HG02981 (cell line): ENCODE data around the gene CABLES2.

Source experiments
- ATAC-seq: cut with Tn5 transposase; IDR thresholded peaks from one replicate; pipeline ENCODE4 v1.9.1; 2021; ENCODE audit warnings: mild to moderate bottlenecking, moderate library complexity; ENCODE audit not compliant: unreplicated experiment

Gene CABLES2

GRCh38 chr20:62361799-62362589, 45.1 kb downstream of the CABLES2 start:
- ATAC-seq = no peak

- ATAC-seq = no peak
These were observed 46.0 kb downstream of the CABLES2 start for GRCh38 chr20:62360854-62361798.

- no peak for ATAC-seq
These were observed 47.5 kb downstream of the CABLES2 start for GRCh38 chr20:62359491-62360121.

GRCh38 chr20:62359043-62359490, 48.0 kb downstream of the CABLES2 start:
- ATAC-seq = no peak

- ATAC-seq = no peak
These were observed 48.7 kb downstream of the CABLES2 start for GRCh38 chr20:62358171-62359042.

GRCh38 chr20:62357681-62358080, 49.4 kb downstream of the CABLES2 start:
- ATAC-seq = no peak

GRCh38 chr20:62357187-62357667, 49.9 kb downstream of the CABLES2 start:
- ATAC-seq = no peak

GRCh38 chr20:62356589-62357186, 50.4 kb downstream of the CABLES2 start:
- no peak for ATAC-seq

GRCh38 chr20:62355878-62356588, 51.1 kb downstream of the CABLES2 start:
- no peak for ATAC-seq

GRCh38 chr20:62355516-62355877, 51.6 kb downstream of the CABLES2 start:
- ATAC-seq = no peak

- ATAC-seq = no peak
These were observed 52.2 kb downstream of the CABLES2 start for GRCh38 chr20:62354811-62355341.

GRCh38 chr20:62354031-62354808, 52.9 kb downstream of the CABLES2 start:
- ATAC-seq = no peak

GRCh38 chr20:62353289-62354030, 53.6 kb downstream of the CABLES2 start:
- ATAC-seq = no peak

GRCh38 chr20:62352402-62353288, 54.4 kb downstream of the CABLES2 start:
- no peak for ATAC-seq

GRCh38 chr20:62351469-62352401, 55.4 kb downstream of the CABLES2 start:
- no peak for ATAC-seq
